Measurements from ENCODE around the gene PRTFDC1.

- no peak for TF ChIP-seq POLR2A (IDR thresholded peaks at IDR 0.05)
- TF ChIP-seq POLR2AphosphoS5 (IDR thresholded peaks at IDR 0.05): no peak
- no peak for TF ChIP-seq CTCF (IDR thresholded peaks at IDR 0.05 in 8 of 11, conservative IDR thresholded peaks at IDR 0.05 in 3 of 11)
These were observed 14.3 kb downstream of the PRTFDC1 start for GRCh38 chr10:24938076-24938475.
